GM21717 (cell line): Measurements from ENCODE around the gene HSF2BP.
"Not testable (repeated sequence)": the region's sequence is repeated elsewhere in the genome, so short reads cannot be mapped to it uniquely, and the experiment has no call there.

Source experiments
- ATAC-seq: cut with Tn5 transposase; IDR thresholded peaks from one replicate; pipeline ENCODE4 v1.9.1; 2021; ENCODE audit warnings: mild to moderate bottlenecking, moderate library complexity; ENCODE audit not compliant: unreplicated experiment

HSF2BP gene

DNA sequence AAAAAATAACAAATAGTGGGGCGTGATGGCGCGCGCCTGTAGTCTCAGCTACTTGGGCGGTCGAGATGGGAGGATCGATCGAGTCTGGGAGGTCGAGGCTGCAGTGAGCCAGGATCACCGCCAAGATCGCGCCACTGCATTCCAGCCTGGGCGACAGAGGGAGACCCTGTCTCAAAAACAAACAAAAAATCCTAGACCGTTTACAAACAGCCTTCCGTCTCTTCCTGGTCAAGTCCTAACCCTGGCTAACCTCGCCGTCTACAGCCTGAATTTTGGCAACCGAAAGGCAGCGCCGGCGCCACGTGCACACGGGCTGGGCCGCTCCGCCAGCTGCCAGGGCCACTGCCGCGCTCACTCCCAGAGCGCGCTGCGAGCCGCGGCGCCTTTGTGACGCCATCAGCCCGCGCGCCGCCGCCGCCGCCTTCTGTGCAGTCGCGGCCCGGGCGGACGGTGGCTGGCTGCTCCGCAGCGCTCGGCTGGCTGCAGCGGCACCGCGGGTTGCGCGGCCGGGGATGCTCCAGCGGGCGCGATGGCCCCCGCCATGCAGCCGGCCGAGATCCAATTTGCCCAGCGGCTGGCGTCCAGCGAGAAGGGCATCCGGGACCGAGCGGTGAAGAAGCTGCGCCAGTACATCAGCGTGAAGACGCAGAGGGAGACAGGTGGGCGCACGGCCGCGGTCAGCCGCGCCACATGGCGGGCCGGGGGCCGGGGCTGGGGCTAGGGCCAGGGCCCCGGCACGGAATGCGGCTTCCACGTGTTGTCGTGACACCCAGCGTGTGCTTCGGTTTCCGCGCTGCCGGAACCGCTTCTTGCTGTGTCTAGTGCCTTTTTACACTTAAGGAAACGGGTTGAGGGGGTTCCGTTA, at the start of gene HSF2BP, which contains the start of gene RRP1B:
TSS of gene HSF2BP (minus strand) at position 353 of the 865 bp plus-strand sequence. CDS start 1,392 bp downstream, outside the sequence.
TSS of gene RRP1B (plus strand) at position 425 of the 865 bp plus-strand sequence. CDS start at position 530, 105 bp downstream.
- ATAC-seq, result peak; percentile 58

- ATAC-seq, result no peak
Measured at GRCh38 chr21:43708745-43709381, 49.6 kb upstream of the HSF2BP start.

GRCh38 chr21:43707462-43707861, 48.2 kb upstream of the HSF2BP start:
- no peak for ATAC-seq

- ATAC-seq, result no peak
Measured at GRCh38 chr21:43703035-43703880, 44.0 kb upstream of the HSF2BP start.

DNA sequence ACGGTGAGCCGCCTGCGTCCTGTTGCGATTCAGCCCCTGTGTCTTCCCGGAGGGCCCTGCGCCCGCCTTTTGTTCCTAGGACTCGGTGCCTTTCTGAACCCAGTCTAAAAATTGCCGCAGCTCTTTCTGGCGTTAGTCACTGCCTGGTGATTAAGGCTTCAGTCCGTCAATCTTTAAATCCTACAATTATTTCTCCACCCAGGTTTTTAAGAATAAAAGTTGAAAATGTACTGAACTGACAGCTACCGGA, 43.4 kb upstream of the HSF2BP start:
- no peak for ATAC-seq

DNA sequence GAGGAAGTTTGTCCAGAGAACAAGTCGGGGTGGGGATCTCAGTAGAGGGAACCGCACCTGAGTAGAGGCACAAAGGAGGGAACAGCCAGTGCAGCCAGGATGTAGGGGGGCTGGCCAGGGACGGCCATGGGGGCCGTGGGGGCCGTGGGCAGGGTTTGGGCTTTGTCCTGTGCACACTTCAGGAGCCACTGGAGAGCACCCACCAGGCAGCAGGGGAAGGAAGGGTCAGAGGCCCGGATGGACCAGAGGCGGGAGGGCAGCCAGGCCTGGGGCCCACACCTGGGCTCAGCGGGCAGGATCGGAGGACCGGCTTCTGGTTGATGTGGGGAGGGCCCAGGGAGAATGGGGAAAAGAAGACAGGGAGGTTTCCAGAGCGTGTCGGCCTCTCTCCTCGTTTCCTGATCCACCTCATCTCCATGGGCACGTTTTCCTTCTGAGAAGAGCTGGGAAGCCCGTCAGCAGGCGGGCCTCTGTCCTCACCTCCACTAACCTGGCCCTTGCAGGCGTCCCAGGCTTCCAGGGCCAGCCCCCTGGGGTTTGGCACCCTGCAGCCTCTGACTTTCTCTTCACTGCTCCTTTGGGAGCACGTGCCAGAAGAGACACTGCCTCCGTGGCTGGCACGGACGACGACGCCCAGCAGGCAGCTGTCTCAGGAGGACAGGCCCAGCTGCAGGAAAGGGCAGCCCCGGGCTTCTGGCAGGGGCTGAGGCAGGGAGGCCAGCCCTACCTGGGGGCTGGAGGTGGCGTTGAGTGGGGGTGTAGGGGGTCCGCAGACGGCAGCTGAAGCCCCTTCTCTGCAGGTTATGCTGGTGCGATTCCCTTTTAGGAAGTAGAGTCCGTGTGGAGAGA, 42.9 kb upstream of the HSF2BP start:
- no peak for ATAC-seq

GRCh38 chr21:43699933-43700599, 40.8 kb upstream of the HSF2BP start:
- no peak for ATAC-seq

- ATAC-seq, result not testable (repeated sequence)
Measured at GRCh38 chr21:43699492-43699777, 40.1 kb upstream of the HSF2BP start.

DNA sequence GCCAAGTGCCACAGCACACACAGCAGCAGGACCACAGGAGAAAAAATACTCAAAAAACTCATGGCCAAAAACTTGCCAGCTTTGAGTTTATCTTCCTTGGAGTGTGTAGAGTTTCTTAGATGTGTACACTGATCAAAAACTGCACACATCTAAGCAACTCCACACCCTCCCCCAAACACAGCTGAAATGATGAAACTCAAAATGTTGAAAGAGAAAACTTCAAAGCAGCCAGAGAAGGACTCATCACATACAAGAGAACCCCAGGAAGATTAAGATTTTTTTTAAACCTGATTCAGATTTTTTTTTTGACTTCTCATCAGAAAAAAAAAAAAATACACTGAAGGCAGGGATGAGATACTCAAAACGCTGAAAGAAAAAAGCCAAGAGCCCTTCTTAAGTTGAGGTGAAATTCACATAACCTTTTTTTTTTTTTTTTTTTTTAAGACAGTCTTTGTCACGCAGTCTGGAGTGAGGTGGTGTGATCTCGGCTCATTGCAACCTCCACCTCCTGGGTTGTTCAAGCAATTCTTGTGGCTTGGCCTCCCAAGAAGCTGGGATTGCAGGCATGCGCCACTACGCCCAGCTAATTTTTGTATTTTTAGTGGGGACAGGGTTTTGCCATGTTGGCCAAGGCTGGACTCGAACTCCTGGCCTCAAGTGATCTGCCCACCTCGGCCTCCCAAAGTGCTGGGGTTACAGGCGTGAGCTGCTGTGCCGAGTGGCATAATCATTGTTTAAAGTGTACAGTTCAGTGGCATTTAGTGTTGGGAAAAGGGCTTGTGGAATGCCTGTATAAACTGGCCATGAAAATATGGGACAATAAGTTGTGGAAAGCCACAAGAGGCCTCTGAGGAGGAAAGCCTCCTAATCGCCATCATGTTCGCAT, 38.7 kb upstream of the HSF2BP start:
- no peak for ATAC-seq

GRCh38 chr21:43696214-43696613, 36.9 kb upstream of the HSF2BP start:
- ATAC-seq, result no peak

DNA sequence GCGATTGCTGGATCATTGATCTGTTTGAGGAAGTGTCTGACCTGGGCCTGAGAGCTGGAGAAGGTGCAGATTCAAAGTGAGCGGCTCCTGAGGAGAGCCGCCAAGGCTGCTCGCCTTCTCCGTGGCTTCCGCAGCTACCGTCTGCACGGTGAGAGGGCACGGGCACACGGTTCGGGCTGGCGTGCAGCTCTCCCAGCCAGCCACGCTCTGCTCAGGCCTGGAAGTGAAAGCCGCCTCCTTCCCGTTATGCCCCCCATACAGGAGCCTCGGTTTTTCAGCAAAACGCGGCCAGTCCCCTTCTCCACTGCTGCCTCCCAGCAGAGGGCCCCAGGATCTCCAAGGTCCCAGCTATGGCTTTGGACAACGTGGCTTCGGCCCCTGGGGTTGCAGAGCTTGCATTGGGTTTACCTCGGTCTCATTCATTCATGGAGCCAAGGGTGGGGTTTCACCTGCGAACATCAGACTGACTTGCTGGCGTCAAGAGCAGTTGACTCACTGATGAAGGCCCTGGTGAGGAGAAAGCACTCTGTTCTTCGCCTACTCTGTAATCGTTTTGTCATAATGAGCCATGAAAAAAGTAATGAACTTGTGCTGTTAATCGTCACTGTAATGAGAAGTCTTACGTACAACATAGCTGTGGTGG, 35.3 kb upstream of the HSF2BP start:
- ATAC-seq, result no peak

- ATAC-seq, result no peak
Measured at GRCh38 chr21:43693981-43694380, 34.7 kb upstream of the HSF2BP start.

GRCh38 chr21:43692949-43693348, 33.7 kb upstream of the HSF2BP start:
- no peak for ATAC-seq

GRCh38 chr21:43691801-43692200, 32.5 kb upstream of the HSF2BP start:
- ATAC-seq, result no peak

DNA sequence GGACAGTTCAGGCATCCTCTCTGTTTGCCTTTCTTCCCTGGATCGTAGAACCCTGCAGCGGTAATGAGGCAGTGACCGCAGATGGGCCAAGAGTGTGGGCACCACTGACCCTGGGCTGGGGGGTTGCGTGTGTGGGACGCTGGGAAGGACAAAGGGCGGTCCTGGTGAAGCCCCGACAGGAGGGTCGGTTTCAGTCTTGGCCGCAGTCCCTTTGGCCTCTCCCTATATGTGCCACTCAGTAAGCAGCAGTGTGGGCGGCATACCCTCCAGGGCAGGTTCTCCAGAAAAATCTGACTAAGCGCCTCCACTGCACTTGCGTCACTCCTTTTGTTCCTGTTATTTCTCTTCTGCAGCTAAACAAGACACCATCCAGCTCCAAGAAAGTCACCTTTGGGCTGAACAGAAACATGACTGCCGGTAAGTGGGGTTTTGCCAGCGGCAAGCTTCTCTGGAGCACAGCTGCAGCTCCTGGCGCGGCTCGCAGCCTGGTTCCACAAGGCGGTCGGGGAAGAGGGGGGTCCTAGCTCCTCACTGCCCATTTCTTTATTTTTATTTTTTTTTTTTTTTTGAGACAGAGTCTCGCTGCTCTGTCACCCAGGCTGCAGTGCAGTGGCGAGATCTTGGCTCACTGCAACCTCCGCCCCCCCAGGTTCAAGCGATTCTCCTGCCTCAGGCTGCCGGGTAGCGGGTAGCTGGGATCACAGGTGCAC, 32.0 kb upstream of the HSF2BP start:
- no peak for ATAC-seq

GRCh38 chr21:43690346-43690745, 31.1 kb upstream of the HSF2BP start:
- ATAC-seq, result no peak

GRCh38 chr21:43689556-43690337, 30.5 kb upstream of the HSF2BP start:
- ATAC-seq, result no peak
